Heart right ventricle (tissue), 16 donors: ENCODE results near the gene ZNF3. TPM values are rescaled to one million over a fixed set of nuclear protein-coding genes. Genes with fewer than 3 reads are reported as not detected.

Experiments used
- ATAC-seq, 8 donors: fragments of 200-7000 bp; cut with Tn5 transposase; one replicate each; pipeline ENCODE4 v1.9.1; 2020; ENCODE audit warnings: mild to moderate bottlenecking in 8 of 8, moderate library complexity in 8 of 8, moderate number of reproducible peaks in 1 of 8
- DNase-seq, 2 donors: peaks; one replicate each; pipeline ENCODE4 v3.0.0-alpha.2; 2020
- H3K27ac ChIP-seq, 10 donors: fragments of 200-600 bp; sonication (generic) in 2 of 10; one replicate each; pipeline versions ENCODE4 v1.5.0 to v1.8.0; 2020 to 2022; ENCODE audit warnings: mild to moderate bottlenecking in 3 of 10
- H3K27me3 ChIP-seq, 7 donors: fragments of 200-600 bp; one replicate each; pipeline ENCODE4 v1.8.0; 2021 to 2022; ENCODE audit warnings: mild to moderate bottlenecking in 2 of 7
- H3K36me3 ChIP-seq, 9 donors: fragments of 200-600 bp; sonication (generic) in 1 of 9; one replicate each; pipeline versions ENCODE4 v1.5.0 to v1.8.0; 2020 to 2022; ENCODE audit warnings: mild to moderate bottlenecking in 2 of 9
- H3K4me1 ChIP-seq, 9 donors: fragments of 200-600 bp; sonication (generic) in 1 of 9; one replicate each; pipeline versions ENCODE4 v1.5.0 to v1.8.0; 2020 to 2022; ENCODE audit warnings: mild to moderate bottlenecking in 4 of 9
- H3K4me3 ChIP-seq, 10 donors: fragments of 200-600 bp; sonication (generic) in 2 of 10; one replicate each; pipeline versions ENCODE4 v1.5.0 to v1.8.0; 2020 to 2022; ENCODE audit warnings: mild to moderate bottlenecking in 7 of 10, moderate library complexity in 2 of 10
- H3K9me3 ChIP-seq, 11 donors: fragments of 200-600 bp in 10 of 11; sonication (generic) in 2 of 11; one replicate each; pipeline versions ENCODE4 v1.5.0 to v1.8.0; 2013 to 2022; ENCODE audit warnings: mild to moderate bottlenecking in 2 of 11, control low read depth in 1 of 11, moderate library complexity in 1 of 11
- CTCF ChIP-seq, 9 donors: fragments of 200-600 bp; sonication (generic) in 2 of 9; IDR thresholded peaks; one replicate each; pipeline versions ENCODE4 v1.5.0 to v1.8.0; 2021 to 2022; ENCODE audit warnings: antibody characterized with exemption in 9 of 9, mild to moderate bottlenecking in 5 of 9, moderate library complexity in 1 of 9
- WGBS, 2 donors: extraction: QIAGEN DNeasy Blood & Tissue Kit; methylation state at CpG; one replicate each; pipeline ENCODE4 v1.1.7; 2013; ENCODE audit warnings: inconsistent platforms in 1 of 2; 5-methylcytosine and 5-hydroxymethylcytosine counted together
- intact Hi-C, 10 donors: fragments of 100-400 bp; cut with DNase I; formaldehyde crosslinking; loops; one replicate each; pipeline versions ENCODE4 v1.11.1 to v1.14.2; 2022
- polyA plus RNA-seq, 2 donors: library from polyadenylated mRNA; stranded (reverse); fragments of 200-250 nt; gene quantifications; one replicate each; pipeline ENCODE4 v1.2.3, GENCODE V29; 2013
- total RNA-seq, 10 donors: library from RNA; stranded (reverse); fragmentation: NEBNext Ultra II Directional in 3 of 10; extraction: Animal tissue kit (Norgen Biotek cat#: 25700) in 3 of 10; gene quantifications; one replicate each; pipeline versions ENCODE4 v1.2.1 to v1.2.4, GENCODE V29; 2021 to 2023
- donor health status: Arrhythmogenic right ventricular cardiomyopathy.
- donor health status: ischemic (EF 13 %, LVEDD 7.1; RV severe dilation, severe dysfunction).
- donor health status: healthy with polysubstance abuse.
- donor health status: DM: no; HTN: yes; CAD: no.
- donor health status: DM: no; HTN: no; CAD: no.
- donor health status: ischemic (EF 25% LVEDD 6.9; RV normal size, moderate dysfunction).
- donor health status: ischemic (EF 25% LVEDD 5.7; RV mildly dilated, moderate dysfunction).
- donor health status: healthy.
- donor health status: DM: yes; HTN: yes; CAD: no.
- donor health status: Ischemic cardiomyopathy.
- donor health status: ischemic (EF 35%, LVEDD 5.7; RV mildly dilated, moderate dysfunction).
- donor health status: nonischemic (EF 11% LVEDD 7.7; RV severe dilation, severe dysfunction).
- donor health status: DM: yes; HTN: yes; CAD: no.
- donor health status: PGD.
- donor health status: ischemic (EF 29% LVEDD 5.4; RV normal size, mild dysfunction).
- donor health status: nonischemic (EF 23%, LVEDD 6.1; RV moderate dilation, normal function).

ZNF3 gene
- total and polyA plus RNA-seq, 12 donors, result 9.0 to 17.8 (median 15.3) TPM

- no peak for DNase-seq
- Histone ChIP-seq H3K27me3 (no peaks in the 10 kb centered on the region), H3K27ac (no peak overlapping the region), H3K36me3 (peaks cover 0 to 18% (median under 1%) of the 10 kb centered on the region in 9 donors), H3K4me3 (no peak overlapping the region), H3K4me1 (peaks cover 4 to 24% (median 12%) of the 10 kb centered on the region in 9 donors), H3K9me3 (no peaks in the 10 kb centered on the region)
- intact Hi-C loops, result loop anchor here in 8 of 10 donors (5.0 to 10.0 kb wide), 6 partner anchors 34 to 137 kb away; partner anchors contain the start of genes TRIM4 (in 2 of the 8), GJC3 (in 1 of the 8) and ZKSCAN1 (in 1 of the 8)
- no peak for TF ChIP-seq CTCF (IDR thresholded peaks at IDR 0.05)
- ATAC-seq, result no peak
- WGBS, 2 donors, result 86 to 90% methylated on average over 3 of the region's 3 CpGs
Measured at GRCh38 chr7:100051611-100052010, 29.9 kb downstream of the ZNF3 start.

GRCh38 chr7:100049441-100050291 is 31.9 kb downstream of the ZNF3 start, which contains the start of gene ZSCAN21:
Gene ZSCAN21 (plus strand): TSS chr7:100049774. CDS start chr7:100057007, 7,233 bp downstream.
- 0 to 1% methylated on average over 47 of the region's 47 CpGs for WGBS, 2 donors
- intact Hi-C loops, result loop anchor here in 8 of 10 donors (2.0 to 10.0 kb wide), 8 partner anchors 32 to 135 kb away; partner anchors contain the start of genes AP4M1 (in 3 of the 8), MCM7 (in 3 of the 8), TRIM4 (in 2 of the 8) and GJC3 (in 1 of the 8)
- TF ChIP-seq CTCF (IDR thresholded peaks at IDR 0.05), result peak in 4 of 9 donors; percentile 30 to 48 (median 45)

GRCh38 chr7:100048680-100049079 is 32.8 kb downstream of the ZNF3 start:
- no peak for DNase-seq
- intact Hi-C loops, result loop anchor here in 3 of 10 donors (2.0 to 5.0 kb wide), 2 partner anchors 34 to 52 kb away; partner anchors contain the start of genes AP4M1 (in 3 of the 3), MCM7 (in 3 of the 3) and ZNF3 (in 1 of the 3)
- TF ChIP-seq CTCF (IDR thresholded peaks at IDR 0.05), result no peak
- no peak for ATAC-seq
- 94 to 95% methylated on average over 4 of the region's 4 CpGs for WGBS, 2 donors
- peaks cover 4 to 24% (median 12%) of the 10 kb centered on the region in 9 donors for H3K4me1 ChIP-seq
- H3K27ac ChIP-seq, result no peak overlapping the region
- H3K27me3 ChIP-seq, result no peaks in the 10 kb centered on the region
- no peaks in the 10 kb centered on the region for H3K9me3 ChIP-seq
- peak overlapping the region in 3 of 10 donors; percentile 82 to 91 (median 82) for H3K4me3 ChIP-seq
- H3K36me3 ChIP-seq, result peaks cover 0 to 11% (median 0%) of the 10 kb centered on the region in 9 donors

More at GRCh38 chr7:100049441-100050291, 31.9 kb downstream of the ZNF3 start, which contains the start of gene ZSCAN21:
- H3K36me3 ChIP-seq, result peaks cover 0 to 11% (median 0%) of the 10 kb centered on the region in 9 donors
- DNase-seq (peak; percentile 85 to 89), ATAC-seq (peak; percentile 95 to 99 (median 98))
- peak within 1 kb of the TSS; percentile 69 to 92 (median 84) for H3K4me3 ChIP-seq
- no peaks in the 10 kb centered on the region for H3K27me3 ChIP-seq
- H3K9me3 ChIP-seq, result no peaks in the 10 kb centered on the region
- peaks cover 4 to 24% (median 12%) of the 10 kb centered on the region in 9 donors for H3K4me1 ChIP-seq
- peak within 1 kb of the TSS; percentile 90 to 98 (median 96) for H3K27ac ChIP-seq

GRCh38 chr7:100044718-100045117 is 36.8 kb downstream of the ZNF3 start:
- 68 to 73% methylated on average over 6 of the region's 6 CpGs for WGBS, 2 donors
- intact Hi-C loops, result loop anchor here in 1 of 10 donors (5.0 kb wide), 1 partner anchor 38 kb away; the partner anchor contains the start of gene ZNF3
- peak in 1 of 9 donors; percentile 10 for TF ChIP-seq CTCF (IDR thresholded peaks at IDR 0.05)

More at GRCh38 chr7:100044718-100045117, 36.8 kb downstream of the ZNF3 start:
- ATAC-seq (no peak), DNase-seq (no peak)
- H3K27ac ChIP-seq, result no peak overlapping the region
- no peak overlapping the region for H3K4me3 ChIP-seq
- no peaks in the 10 kb centered on the region for H3K9me3 ChIP-seq
- H3K4me1 ChIP-seq, result peaks cover 0 to 6% (median 4%) of the 10 kb centered on the region in 9 donors
- H3K27me3 ChIP-seq, result no peaks in the 10 kb centered on the region
- peaks cover 0 to 6% (median 0%) of the 10 kb centered on the region in 9 donors for H3K36me3 ChIP-seq
